Neural progenitor cell (in vitro differentiated cells): ENCODE results near the gene RBP7.

Source experiments
- EZH2phosphoT487 ChIP-seq: fragments of 200-600 bp; sonication (generic); IDR thresholded peaks from 2 replicates; pipeline ENCODE4 v1.6.1; 2017; ENCODE audit warnings: antibody characterized with exemption
- TF ChIP-seq, protein P1 (sequence below): fragments of 200-600 bp; sonication (generic); IDR thresholded peaks from 2 replicates; pipeline ENCODE4 v1.5.1; 2017; ENCODE audit warnings: antibody characterized with exemption, mild to moderate bottlenecking

DNA sequence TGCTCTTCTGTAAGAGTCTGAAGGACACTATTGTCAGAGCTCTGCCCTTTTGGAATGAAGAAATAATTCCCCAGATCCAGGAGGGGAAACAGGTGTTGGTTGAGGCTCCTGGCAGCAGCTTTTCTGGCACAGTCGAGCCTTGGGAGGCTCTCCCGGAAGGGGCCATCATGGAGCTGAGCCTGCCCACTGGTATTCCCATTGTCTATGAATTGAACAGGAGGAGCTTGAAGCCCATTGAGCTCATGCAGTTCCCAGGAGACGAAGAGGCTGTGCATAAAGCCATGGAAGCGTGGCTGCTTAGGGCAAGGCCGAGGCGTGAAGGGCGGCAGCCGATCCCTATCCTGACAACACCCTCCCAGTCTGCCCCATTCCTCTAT is 62.3 kb downstream of the RBP7 start:
- TF ChIP-seq, protein P1, sequence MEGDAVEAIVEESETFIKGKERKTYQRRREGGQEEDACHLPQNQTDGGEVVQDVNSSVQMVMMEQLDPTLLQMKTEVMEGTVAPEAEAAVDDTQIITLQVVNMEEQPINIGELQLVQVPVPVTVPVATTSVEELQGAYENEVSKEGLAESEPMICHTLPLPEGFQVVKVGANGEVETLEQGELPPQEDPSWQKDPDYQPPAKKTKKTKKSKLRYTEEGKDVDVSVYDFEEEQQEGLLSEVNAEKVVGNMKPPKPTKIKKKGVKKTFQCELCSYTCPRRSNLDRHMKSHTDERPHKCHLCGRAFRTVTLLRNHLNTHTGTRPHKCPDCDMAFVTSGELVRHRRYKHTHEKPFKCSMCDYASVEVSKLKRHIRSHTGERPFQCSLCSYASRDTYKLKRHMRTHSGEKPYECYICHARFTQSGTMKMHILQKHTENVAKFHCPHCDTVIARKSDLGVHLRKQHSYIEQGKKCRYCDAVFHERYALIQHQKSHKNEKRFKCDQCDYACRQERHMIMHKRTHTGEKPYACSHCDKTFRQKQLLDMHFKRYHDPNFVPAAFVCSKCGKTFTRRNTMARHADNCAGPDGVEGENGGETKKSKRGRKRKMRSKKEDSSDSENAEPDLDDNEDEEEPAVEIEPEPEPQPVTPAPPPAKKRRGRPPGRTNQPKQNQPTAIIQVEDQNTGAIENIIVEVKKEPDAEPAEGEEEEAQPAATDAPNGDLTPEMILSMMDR = no peak
- TF ChIP-seq EZH2phosphoT487 = no peak
